K562 (cell line): ENCODE results near the gene AMBP. TPM values are rescaled to one million over a fixed set of nuclear protein-coding genes. Genes with fewer than 3 reads are reported as not detected.

ENCODE experiments used
- ATAC-seq: fragments of 200-7000 bp; cut with Tn5 transposase; 3 replicates; pipeline ENCODE4 v1.9.1; 2020; ENCODE audit warnings: moderate library complexity
- BruUV-seq: library from RNA; stranded (reverse); fragments of 400-500 nt; replicated peaks from 2 replicates; lab custom pipeline; 2021; lab: Mats Ljungman, UMichigan
- CTCF ChIA-PET: fragments of 300-600 bp; formaldehyde crosslinking; extraction: SDS; loops from one replicate; lab custom pipeline; 2021; ENCODE audit warnings: low intra/inter-chr PET ratio; lab: Yijun Ruan, JAX
- POLR2A ChIA-PET: fragments of 300-600, 350-650 bp; sonication (Branson Sonifier 250); formaldehyde crosslinking; extraction: SDS; loops from one replicate; lab custom pipeline; 2021; ENCODE audit warnings: antibody characterized with exemption, inconsistent platforms; lab: Yijun Ruan, JAX
- DNase-seq, 4 experiments: peaks; one replicate each; pipeline versions ENCODE4 v3.0.0 to v3.0.0-alpha.2; 2011 to 2018; ENCODE audit warnings: low spot score in 3 of 4, mixed read lengths in 3 of 4; ENCODE audit errors: extremely low read depth in 1 of 4
- FAIRE-seq: peaks from 2 replicates; lab custom pipeline; 2011; peaks lifted over from hg19 to GRCh38; lab: Jason Lieb, UNC
- H2AFZ ChIP-seq: 2 replicates; pipeline ENCODE4 v1.6.0; 2011; ENCODE audit warnings: low read depth, low read length, control low read depth, inconsistent platforms
- H3K27ac ChIP-seq: fragments of 200-600 bp; 3 replicates; pipeline ENCODE4 v1.8.0; 2011; ENCODE audit warnings: low read depth, mild to moderate bottlenecking, control low read depth, inconsistent platforms, low read length, moderate library complexity, mixed read lengths; ENCODE audit errors: extremely low read depth
- H3K27me3 ChIP-seq, 2 experiments: fragments of 300-600 bp in 1 of 2; 2 replicates in 1 of 2; 3 replicates in 1 of 2; pipeline versions ENCODE4 v1.6.0 to v1.8.0; 2011; ENCODE audit warnings: inconsistent platforms in 2 of 2, low read length in 2 of 2, mild to moderate bottlenecking in 1 of 2, mixed read lengths in 1 of 2, moderate library complexity in 1 of 2; ENCODE audit not compliant: control insufficient read depth in 2 of 2, insufficient read depth in 2 of 2
- H3K36me3 ChIP-seq: fragments of 300-600 bp; 3 replicates; pipeline ENCODE4 v1.8.0; 2011; ENCODE audit warnings: mild to moderate bottlenecking, low read length, inconsistent platforms; ENCODE audit not compliant: control insufficient read depth, insufficient read depth
- H3K4me1 ChIP-seq, 2 experiments: fragments of 200-600 bp in 1 of 2; replicated peaks in 1 of 2; 2 replicates in 1 of 2; 3 replicates in 1 of 2; pipeline versions ENCODE4 v1.5.1 to v1.8.0; 2011; ENCODE audit warnings: inconsistent platforms in 2 of 2, low read length in 2 of 2, mild to moderate bottlenecking in 1 of 2, mixed read lengths in 1 of 2, moderate library complexity in 1 of 2; ENCODE audit not compliant: control insufficient read depth in 2 of 2, insufficient read depth in 2 of 2
- H3K4me2 ChIP-seq: 2 replicates; pipeline ENCODE4 v1.6.1; 2011; ENCODE audit warnings: low read length, control low read depth, inconsistent platforms, mixed read lengths; ENCODE audit not compliant: insufficient read depth
- H3K4me3 ChIP-seq: fragments of 200-600 bp; sonication (generic), shearing (Covaris generic); 2 replicates; pipeline ENCODE4 v1.5.1; 2016; ENCODE audit warnings: control low read depth, inconsistent platforms
- H3K79me2 ChIP-seq: fragments of 200-600 bp; 3 replicates; pipeline ENCODE4 v1.8.0; 2011; ENCODE audit warnings: low read length, inconsistent platforms; ENCODE audit not compliant: control insufficient read depth, insufficient read depth
- H3K9ac ChIP-seq, 2 experiments: 2 replicates each; pipeline versions ENCODE4 v1.6.0 to v1.6.1; 2011; ENCODE audit warnings: low read depth in 2 of 2, low read length in 2 of 2, control low read depth in 1 of 2, inconsistent platforms in 1 of 2, mild to moderate bottlenecking in 1 of 2, mixed read lengths in 1 of 2; ENCODE audit not compliant: insufficient read depth in 1 of 2
- H3K9me1 ChIP-seq: one replicate; pipeline ENCODE4 v1.6.0; 2011; ENCODE audit warnings: inconsistent platforms, mild to moderate bottlenecking, low read length, moderate library complexity; ENCODE audit not compliant: control insufficient read depth, insufficient read depth
- H3K9me3 ChIP-seq: replicated peaks from 2 replicates; pipeline ENCODE4 v1.5.1; 2011; ENCODE audit warnings: low read depth, low read length, inconsistent platforms; ENCODE audit not compliant: control insufficient read depth, insufficient read depth
- H4K20me1 ChIP-seq: replicated peaks from 2 replicates; pipeline ENCODE4 v1.6.1; 2011; ENCODE audit warnings: low read length, inconsistent platforms, mixed read lengths; ENCODE audit not compliant: control insufficient read depth, insufficient read depth
- BCL6 ChIP-seq: fragments of 250-450 bp; sonication (Bioruptor Pico); IDR thresholded peaks from 2 replicates; pipeline ENCODE4 v1.4.0; 2020
- BRCA1 ChIP-seq, 2 experiments: fragments of 450-650 bp in 1 of 2; sonication (generic) in 1 of 2; formaldehyde crosslinking in 1 of 2; IDR thresholded peaks; 2 replicates each; pipeline versions ENCODE4 v1.5.0 to v1.6.1; 2017 to 2020; ENCODE audit warnings: mild to moderate bottlenecking in 1 of 2, missing genetic modification reagents in 1 of 2
- DIDO1 ChIP-seq: fragments of 450-650 bp; IDR thresholded peaks from 2 replicates; pipeline ENCODE4 v1.6.1; 2016; ENCODE audit warnings: low read depth, missing biosample characterization, missing genetic modification characterization
- E2F8 ChIP-seq: fragments of 450-650 bp; IDR thresholded peaks from 2 replicates; pipeline ENCODE4 v1.7.1; 2018; ENCODE audit warnings: mild to moderate bottlenecking, low read depth; ENCODE audit not compliant: partially characterized antibody
- FIP1L1 ChIP-seq: fragments of 200-400 bp; formaldehyde crosslinking; IDR thresholded peaks from 2 replicates; pipeline ENCODE4 v1.6.1; 2018; ENCODE audit warnings: mild to moderate bottlenecking, low read depth, low read length; ENCODE audit not compliant: poor library complexity, severe bottlenecking
- HCFC1 ChIP-seq: IDR thresholded peaks from 2 replicates; pipeline ENCODE4 v1.6.1; 2012; ENCODE audit warnings: low read depth, low read length, improper control_type of control experiment
- IFI16 ChIP-seq: fragments of 250-450 bp; sonication (Bioruptor Pico); IDR thresholded peaks from 2 replicates; pipeline ENCODE4 v2.1.2; 2022; ENCODE audit warnings: mild to moderate bottlenecking, inconsistent platforms
- LCOR ChIP-seq: sonication (generic); formaldehyde crosslinking; IDR thresholded peaks from 2 replicates; pipeline ENCODE4 v1.8.0; 2022; ENCODE audit warnings: mild to moderate bottlenecking, missing genetic modification reagents
- NR3C1 ChIP-seq: sonication (generic); formaldehyde crosslinking; IDR thresholded peaks from 2 replicates; pipeline ENCODE4 v1.8.1; 2022; ENCODE audit warnings: missing genetic modification reagents
- PRMT5 ChIP-seq: sonication (generic); formaldehyde crosslinking; IDR thresholded peaks from 2 replicates; pipeline ENCODE4 v1.5.0; 2020; ENCODE audit warnings: missing genetic modification reagents
- SMARCB1 ChIP-seq: IDR thresholded peaks from 2 replicates; pipeline ENCODE4 v1.6.1; 2011; ENCODE audit warnings: improper control_type of control experiment, low read depth; ENCODE audit not compliant: insufficient read length
- STAG1 ChIP-seq: sonication (generic); formaldehyde crosslinking; IDR thresholded peaks from 2 replicates; pipeline ENCODE4 v1.5.0; 2020; ENCODE audit warnings: missing genetic modification reagents, borderline replicate concordance
- TCFL5 ChIP-seq: fragments of 250-450 bp; sonication (Bioruptor Pico); conservative IDR thresholded peaks from 2 replicates; pipeline ENCODE4 v1.6.1; 2021; ENCODE audit warnings: mild to moderate bottlenecking, moderate library complexity, matching md5 sums
- ZBTB1 ChIP-seq: sonication (generic); formaldehyde crosslinking; IDR thresholded peaks from 2 replicates; pipeline ENCODE4 v1.8.1; 2023; ENCODE audit warnings: missing genetic modification reagents, low read depth, mild to moderate bottlenecking, borderline replicate concordance
- ZFP36 ChIP-seq: fragments of 150-350 bp; IDR thresholded peaks from 2 replicates; pipeline ENCODE4 v1.6.1; 2018; ENCODE audit warnings: low read length, low read depth; ENCODE audit not compliant: partially characterized antibody
- ZFX ChIP-seq: sonication (generic); formaldehyde crosslinking; IDR thresholded peaks from 2 replicates; pipeline ENCODE4 v1.8.0; 2022; ENCODE audit warnings: mild to moderate bottlenecking, missing genetic modification reagents, moderate library complexity
- ZNF121 ChIP-seq: sonication (generic); formaldehyde crosslinking; conservative IDR thresholded peaks from 2 replicates; pipeline ENCODE4 v1.8.0; 2022; ENCODE audit warnings: missing genetic modification reagents
- ZNF644 ChIP-seq: fragments of 200-800 bp; sonication (Bioruptor generic); IDR thresholded peaks from 2 replicates; pipeline ENCODE4 v1.6.1; 2016; ENCODE audit warnings: low read depth, missing genetic modification characterization, missing compliant biosample characterization
- ZNF655 ChIP-seq: fragments of 250-450 bp; sonication (Bioruptor Pico); IDR thresholded peaks from 2 replicates; pipeline ENCODE4 v1.5.0; 2021
- WGBS: fragments of 100-300 bp; shearing (Covaris generic); methylation state at CpG from one replicate; pipeline ENCODE4 v1.1.6; 2016; ENCODE audit warnings: low coverage, mixed read lengths; ENCODE audit not compliant: insufficient coverage; ENCODE audit errors: missing lambda C conversion rate; 5-methylcytosine and 5-hydroxymethylcytosine counted together
- in situ Hi-C: fragments of 300-500 bp; cut with MboI; formaldehyde crosslinking; loops from 4 replicates; pipeline ENCODE4 v1.15.0; 2018; ENCODE audit warnings: inconsistent platforms, mixed read lengths
- intact Hi-C: fragments of 100-400 bp; cut with micrococcal nuclease; formaldehyde crosslinking; loops from 2 replicates; pipeline ENCODE4 v1.14.2; 2022
- polyA plus RNA-seq, 8 experiments: library from polyadenylated mRNA; depleted of rRNA in 4 of 8; stranded (reverse) in 5 of 8; unstranded in 3 of 8; fragments of >200 nt; fragmentation: Nextera tagmentation in 2 of 8; fragmentation: Illumina TruSeq in 1 of 8; extraction: Ambion mirVana in 2 of 8; extraction: Trizol in 1 of 8; gene quantifications; 2 replicates each; pipeline versions ENCODE4 v1.2.1 to v1.2.3, GENCODE V29; 2011 to 2014; ENCODE audit warnings: inconsistent platforms in 1 of 8, missing spikeins in 1 of 8
- total RNA-seq, 7 experiments: library from RNA; depleted of rRNA in 6 of 7; stranded (reverse); fragments of >200 nt in 6 of 7; fragmentation: Illumina TruSeq in 2 of 7; extraction: Trizol in 2 of 7; gene quantifications; 2 replicates each; pipeline versions ENCODE4 v1.2.1 to v1.2.3, GENCODE V29; 2011 to 2021; ENCODE audit warnings: low replicate concordance in 1 of 7
- TF ChIP-seq, protein P1 (sequence below): sonication (generic); formaldehyde crosslinking; IDR thresholded peaks from 2 replicates; pipeline ENCODE4 v1.8.1; 2022; ENCODE audit warnings: missing genetic modification reagents

Gene AMBP
- total and polyA plus RNA-seq, 9 of the 15 experiments (the other 6 are each of a cell fraction or from before 2014, with no cell fraction given): 1.3 TPM; not detected in 8

DNA sequence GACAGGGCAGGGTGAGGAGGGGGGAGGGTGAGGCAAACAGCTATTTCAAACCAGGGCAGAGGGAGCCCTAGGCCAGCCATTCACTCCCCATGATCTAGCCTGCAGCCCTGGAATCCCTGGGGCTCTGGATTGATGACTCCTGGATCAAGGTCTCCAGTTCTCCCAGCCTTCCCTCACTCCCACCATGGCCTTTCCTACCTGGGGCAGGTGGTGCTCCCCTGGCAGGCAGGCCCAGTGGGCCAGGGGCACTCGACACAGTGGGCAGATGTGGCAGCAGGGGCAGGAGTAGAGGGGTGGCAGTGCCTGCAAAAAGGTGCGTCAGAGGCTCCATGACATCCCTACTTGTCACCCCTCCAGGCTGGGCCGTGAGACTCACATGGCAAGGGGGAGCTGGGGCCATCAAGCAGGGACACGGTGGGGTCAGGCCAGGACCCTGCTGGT lies 15.0 kb upstream of the AMBP start:
- Histone ChIP-seq H3K4me1 (peaks cover 0 to 4% of the 10 kb centered on the region in 2 experiments; a peak in 2 of 5 replicates), H3K4me3 (no peak overlapping the region), H4K20me1 (no peaks in the 10 kb centered on the region; the same call in 1 of the 2 replicates), H3K9ac (no peak overlapping the region), H3K9me3 (no peaks in the 10 kb centered on the region), H3K9me1 (no peaks in the 10 kb centered on the region), H3K4me2 (no peak overlapping the region), H2AFZ (no peak overlapping the region), H3K27me3 (peaks cover 0 to 27% of the 10 kb centered on the region in 2 experiments; a peak in 2 of 5 replicates), H3K36me3 (no peaks in the 10 kb centered on the region), H3K79me2 (no peaks in the 10 kb centered on the region), H3K27ac (no peak overlapping the region)
- no peak for FAIRE-seq
- ChIA-PET POLR2A (no interaction called here), CTCF (no interaction called here)
- no peak for DNase-seq
- no peak for ATAC-seq
- intact Hi-C loops (no loop called here), in situ Hi-C loops (no loop called here)
- no peak for TF ChIP-seq BRCA1 (IDR thresholded peaks at IDR 0.05)
- TF ChIP-seq BRCA1 (CRISPR knock-in tag; IDR thresholded peaks at IDR 0.05): no peak
- no peak for TF ChIP-seq LCOR (CRISPR knock-in tag)
- TF ChIP-seq STAG1 (CRISPR knock-in tag): no peak
- TF ChIP-seq SMARCB1: no peak
- no peak for TF ChIP-seq PRMT5 (CRISPR knock-in tag)
- TF ChIP-seq ZNF655: no peak
- TF ChIP-seq FIP1L1: no peak
- no peak for TF ChIP-seq ZNF644
- no peak for TF ChIP-seq ZFP36
- TF ChIP-seq, protein P1, sequence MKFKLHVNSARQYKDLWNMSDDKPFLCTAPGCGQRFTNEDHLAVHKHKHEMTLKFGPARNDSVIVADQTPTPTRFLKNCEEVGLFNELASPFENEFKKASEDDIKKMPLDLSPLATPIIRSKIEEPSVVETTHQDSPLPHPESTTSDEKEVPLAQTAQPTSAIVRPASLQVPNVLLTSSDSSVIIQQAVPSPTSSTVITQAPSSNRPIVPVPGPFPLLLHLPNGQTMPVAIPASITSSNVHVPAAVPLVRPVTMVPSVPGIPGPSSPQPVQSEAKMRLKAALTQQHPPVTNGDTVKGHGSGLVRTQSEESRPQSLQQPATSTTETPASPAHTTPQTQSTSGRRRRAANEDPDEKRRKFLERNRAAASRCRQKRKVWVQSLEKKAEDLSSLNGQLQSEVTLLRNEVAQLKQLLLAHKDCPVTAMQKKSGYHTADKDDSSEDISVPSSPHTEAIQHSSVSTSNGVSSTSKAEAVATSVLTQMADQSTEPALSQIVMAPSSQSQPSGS: no peak
- TF ChIP-seq IFI16 (CRISPR knock-in tag): no peak
- no peak for TF ChIP-seq ZNF121 (CRISPR knock-in tag)
- TF ChIP-seq ZBTB1 (CRISPR knock-in tag): no peak
- TF ChIP-seq TCFL5 (CRISPR knock-in tag): no peak
- no peak for TF ChIP-seq E2F8
- TF ChIP-seq NR3C1 (CRISPR knock-in tag): no peak
- no peak for TF ChIP-seq ZFX (CRISPR knock-in tag)
- TF ChIP-seq HCFC1: no peak
- no peak for TF ChIP-seq BCL6 (CRISPR knock-in tag)
- TF ChIP-seq DIDO1 (tag): no peak
- 3% methylated on average over 4 of the region's 4 CpGs for WGBS
- no TSS peak for BruUV-seq
